T-helper 2 cell (primary cell): ENCODE results near the gene LARP1.

Experiments used
- DNase-seq, 5 experiments: peaks; one replicate each; pipeline versions ENCODE4 v3.0.0 to v3.0.0-alpha.2; 2012 to 2022

LARP1 gene

GRCh38 chr5:154762700-154763099, 7.5 kb downstream of the LARP1 start:
- DNase-seq = no peak

DNA sequence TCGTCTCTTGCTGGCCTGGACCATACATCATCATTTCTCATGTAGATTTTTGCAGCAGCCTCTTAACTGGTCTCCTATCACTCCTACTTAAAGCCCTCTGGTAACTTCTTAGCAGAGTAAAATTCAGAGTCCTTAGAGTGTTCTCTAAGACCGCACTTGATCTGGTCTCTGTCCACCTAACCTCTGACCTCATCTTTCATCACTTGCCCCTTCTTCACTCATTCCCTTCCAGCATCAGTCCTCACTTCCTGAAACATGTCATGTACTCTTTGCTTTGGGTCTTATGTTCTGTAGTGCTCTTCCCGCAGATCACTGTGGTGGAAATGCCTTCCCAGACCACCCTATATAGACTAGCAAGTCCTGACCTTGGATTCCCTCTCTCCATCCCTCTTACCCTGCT, 9.8 kb downstream of the LARP1 start:
- no peak for DNase-seq

DNA sequence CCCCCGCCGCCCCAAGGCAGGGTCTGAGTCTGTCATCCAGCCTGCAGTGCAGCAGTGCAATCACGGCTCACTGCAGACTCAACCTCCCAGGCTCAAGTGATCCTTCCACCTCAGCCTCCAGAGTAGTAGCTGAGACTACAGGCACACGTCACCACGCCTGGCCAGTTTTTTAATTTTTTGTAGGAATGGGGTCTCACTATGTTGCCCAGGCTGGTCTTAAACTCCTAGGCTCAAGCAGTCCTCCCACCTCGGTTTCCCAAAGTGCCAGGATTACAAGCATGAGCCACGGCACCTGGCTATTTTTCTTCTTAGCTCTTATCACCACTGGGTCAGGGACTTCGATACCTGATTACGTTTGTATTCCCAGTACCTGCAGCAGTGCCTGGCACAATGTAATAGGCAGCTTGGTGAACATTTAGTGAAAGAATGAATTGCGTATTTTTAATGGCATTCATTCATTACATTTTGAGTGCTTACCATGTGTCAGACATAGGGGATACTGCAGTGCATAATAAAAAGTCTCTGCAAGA, 10.3 kb downstream of the LARP1 start:
- DNase-seq = no peak

DNA sequence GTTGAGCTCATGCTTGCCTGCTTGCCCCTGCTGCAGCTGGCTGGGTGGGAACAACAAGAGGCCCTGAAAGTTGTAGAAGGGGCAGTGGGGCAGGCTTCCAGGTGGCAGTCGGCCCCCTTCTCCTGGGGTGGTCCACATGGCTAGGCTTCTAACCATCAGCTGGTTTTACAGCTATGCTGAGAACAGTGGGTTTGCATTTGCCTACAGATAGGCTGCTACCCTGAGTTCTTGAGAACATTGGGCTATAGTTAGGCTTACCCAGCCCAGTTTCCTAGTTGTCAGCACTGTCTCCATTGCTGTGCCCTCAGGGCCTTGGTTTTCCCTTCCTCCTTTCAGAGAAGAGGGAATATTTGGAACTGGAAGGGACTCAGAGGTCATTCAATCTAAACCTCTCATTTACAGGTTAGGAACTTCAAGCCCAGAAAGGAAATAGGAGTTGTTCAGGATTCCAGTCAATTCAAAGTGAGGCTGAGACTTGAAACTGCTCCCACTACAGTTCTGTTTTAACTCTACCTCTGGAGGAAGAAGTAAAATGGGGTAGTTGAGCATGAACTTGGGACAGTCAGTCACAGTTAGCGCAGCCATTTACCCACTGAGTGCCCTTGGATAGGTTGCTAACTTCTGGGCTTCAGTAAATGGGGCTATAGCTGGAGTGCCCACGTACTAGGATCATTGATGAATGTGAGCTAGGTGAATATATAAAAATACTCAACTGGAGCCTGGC, 11.5 kb downstream of the LARP1 start:
- DNase-seq = no peak

DNA sequence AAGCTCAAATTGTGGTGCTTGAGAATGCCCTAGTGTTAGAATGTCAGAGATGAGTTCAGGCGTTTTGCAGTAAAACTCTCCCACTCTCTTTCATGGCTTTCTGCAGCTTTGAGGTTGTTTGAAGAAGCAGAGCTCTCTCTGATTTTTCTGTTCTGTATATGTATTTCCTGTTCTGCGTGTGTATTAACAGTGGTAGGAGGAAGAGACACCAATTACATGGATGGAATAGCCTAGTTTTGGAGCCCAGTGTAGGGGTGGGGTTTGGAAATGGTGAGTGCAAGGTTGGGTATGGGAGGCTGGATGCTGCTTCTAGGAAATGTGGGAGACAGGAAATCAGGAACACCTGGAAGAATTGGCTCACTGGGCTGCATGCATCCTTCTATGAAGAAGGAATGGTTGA, 12.4 kb downstream of the LARP1 start:
- no peak for DNase-seq

- DNase-seq = no peak
Measured at GRCh38 chr5:154768207-154768606, 13.0 kb downstream of the LARP1 start.

DNA sequence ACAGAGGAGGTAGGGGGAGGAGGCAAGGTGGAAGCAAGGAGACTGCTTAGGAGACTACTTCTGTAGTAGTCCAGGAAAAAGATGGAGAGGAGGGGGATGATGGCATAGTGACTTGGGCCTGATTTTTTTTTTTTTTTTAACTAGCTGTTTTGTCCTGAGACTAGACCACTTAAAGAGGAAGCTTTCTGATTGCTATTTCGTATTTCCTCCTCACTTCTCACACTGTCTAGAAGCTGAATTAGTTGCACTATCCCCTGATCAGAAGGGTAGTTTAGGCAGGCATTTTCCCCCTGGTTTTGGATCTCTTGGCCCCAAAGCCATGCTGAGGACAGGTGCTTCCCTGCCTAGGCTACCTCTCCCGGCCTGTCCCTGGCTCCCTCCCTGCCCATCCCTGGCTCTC, 14.9 kb downstream of the LARP1 start:
- DNase-seq = no peak

- DNase-seq = no peak
Measured at GRCh38 chr5:154771383-154771901, 16.3 kb downstream of the LARP1 start.

GRCh38 chr5:154773326-154773725, 18.1 kb downstream of the LARP1 start:
- DNase-seq = no peak

- DNase-seq = no peak
Measured at GRCh38 chr5:154776167-154776566, 21.0 kb downstream of the LARP1 start.

- no peak for DNase-seq
Measured at GRCh38 chr5:154778534-154778933, 23.4 kb downstream of the LARP1 start.

DNA sequence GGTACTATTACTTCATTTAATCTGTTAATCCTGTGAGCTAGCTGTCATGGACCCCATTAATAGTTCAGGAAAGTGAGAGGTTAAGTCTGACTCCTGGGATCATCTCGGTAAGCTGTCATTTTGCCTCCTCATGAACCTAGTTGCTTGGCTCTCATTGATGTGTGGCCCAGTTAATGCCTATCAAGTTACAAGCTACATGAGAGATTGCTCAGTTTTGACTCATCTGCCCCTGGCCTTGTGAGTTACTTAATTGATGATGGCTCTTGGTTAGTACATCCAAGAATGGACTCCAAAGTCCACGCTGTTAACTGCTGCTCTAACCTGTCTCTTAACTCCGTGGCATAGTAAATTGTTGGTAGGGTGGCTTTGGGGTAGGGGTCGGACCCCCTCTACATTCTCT, 23.9 kb downstream of the LARP1 start:
- DNase-seq = no peak

DNA sequence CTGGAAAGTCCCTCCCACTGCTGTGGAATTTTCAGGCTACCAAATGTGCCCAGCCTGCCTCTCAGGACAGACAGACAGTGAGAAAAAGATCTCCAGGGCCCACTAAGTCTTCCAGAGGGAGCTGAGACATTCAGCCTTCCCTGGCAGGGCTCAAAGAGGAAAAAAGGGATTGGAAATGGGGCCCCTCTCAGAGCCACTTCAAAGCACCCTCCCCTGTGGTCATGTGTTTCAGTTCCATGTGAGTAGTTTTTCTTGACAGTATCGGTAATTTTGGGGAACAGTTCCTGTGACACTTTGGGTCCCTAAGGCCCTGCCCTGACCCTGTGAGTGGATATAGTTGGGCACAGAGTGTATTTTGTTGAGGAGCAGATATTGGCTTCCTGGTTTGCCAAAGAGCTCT, 25.0 kb downstream of the LARP1 start:
- DNase-seq = no peak

DNA sequence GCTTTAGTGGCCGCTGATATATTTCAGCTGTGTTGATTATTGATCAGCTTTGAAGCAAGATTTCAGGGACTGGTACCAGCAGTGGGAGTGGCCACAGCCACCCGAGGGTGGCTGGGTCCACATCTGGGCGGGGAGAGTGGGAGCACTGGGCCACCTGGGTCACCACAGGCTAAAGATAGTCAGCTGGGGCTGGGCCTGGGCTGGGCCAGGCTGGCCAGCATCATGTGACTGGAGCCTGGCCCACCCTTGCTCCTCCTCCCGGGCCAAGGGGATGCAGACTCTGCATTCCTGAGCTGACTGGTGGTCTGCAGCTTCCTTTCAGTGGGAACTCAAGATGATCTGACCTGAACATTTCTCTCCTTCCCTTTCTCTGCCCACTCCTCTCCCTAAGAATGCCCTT, 27.1 kb downstream of the LARP1 start:
- DNase-seq = no peak

DNA sequence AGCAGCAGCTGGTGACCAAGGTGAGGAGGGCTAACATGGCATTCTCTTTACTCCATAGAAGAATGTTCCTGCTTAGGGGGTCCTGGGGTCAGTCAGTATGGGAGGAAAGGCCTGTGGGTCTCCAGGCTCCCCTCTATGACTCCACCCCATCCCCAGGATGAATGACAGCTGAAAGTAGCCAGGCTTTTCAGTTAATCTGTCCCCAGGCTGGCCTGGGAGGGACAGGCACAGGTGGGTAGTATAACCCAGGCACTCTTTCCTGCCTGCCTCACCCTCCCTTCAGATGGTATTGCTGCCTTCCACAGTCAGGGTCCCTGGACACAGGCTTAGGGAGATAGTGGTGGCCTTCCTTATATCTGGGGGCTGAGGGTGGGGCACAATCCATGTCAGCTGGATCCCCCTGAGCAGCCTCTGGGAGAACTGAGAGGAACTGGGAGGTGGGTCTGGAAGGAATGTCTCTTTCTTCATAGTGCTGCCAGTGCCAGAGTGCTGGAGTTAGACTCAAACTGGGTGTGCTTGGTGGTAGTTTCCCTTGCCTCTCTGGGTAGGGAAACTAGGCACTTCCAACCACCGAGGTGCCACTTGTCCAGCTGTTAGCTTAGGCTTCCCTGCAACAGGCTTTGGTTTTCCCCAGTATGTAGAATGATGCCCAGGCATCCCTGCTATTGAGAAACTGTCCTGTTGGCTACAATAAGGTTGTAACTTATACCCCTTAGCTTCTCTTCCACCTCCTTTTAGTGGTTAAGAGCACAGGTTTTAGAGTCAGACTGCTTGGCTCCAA, 27.8 kb downstream of the LARP1 start:
- DNase-seq = no peak

DNA sequence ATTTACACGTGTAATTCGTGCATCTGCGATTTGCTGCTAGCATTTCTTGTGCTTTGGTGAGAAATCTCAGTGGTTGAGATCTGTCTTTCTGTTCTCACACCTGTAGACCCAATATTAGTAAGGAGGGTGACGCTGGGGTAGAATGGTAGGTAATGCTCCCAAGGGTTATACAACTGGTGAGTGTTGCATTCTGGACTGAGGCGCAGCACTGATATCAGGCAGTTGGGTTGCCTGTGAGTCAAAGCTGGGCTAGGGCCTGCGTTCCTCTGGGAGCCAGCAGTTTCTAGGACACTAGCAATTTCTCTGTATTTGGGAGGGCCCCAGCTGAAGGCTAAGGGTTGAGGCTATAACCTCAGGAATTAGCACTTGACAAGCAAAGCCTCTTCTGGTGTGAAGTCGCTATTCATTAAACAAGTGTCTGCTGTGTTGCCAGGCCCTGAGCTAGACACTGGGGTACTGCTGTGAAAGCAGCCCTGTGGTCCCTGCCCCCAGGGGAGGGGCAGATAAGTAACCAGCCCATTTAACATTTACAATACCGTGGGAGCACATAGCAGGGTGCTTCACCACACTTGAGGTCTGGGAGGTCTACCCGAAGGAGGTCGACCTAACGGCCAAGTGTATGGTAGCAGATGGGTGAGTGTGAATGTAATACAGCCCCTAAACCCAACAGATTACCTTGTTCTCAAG, 28.7 kb downstream of the LARP1 start:
- DNase-seq = no peak

DNA sequence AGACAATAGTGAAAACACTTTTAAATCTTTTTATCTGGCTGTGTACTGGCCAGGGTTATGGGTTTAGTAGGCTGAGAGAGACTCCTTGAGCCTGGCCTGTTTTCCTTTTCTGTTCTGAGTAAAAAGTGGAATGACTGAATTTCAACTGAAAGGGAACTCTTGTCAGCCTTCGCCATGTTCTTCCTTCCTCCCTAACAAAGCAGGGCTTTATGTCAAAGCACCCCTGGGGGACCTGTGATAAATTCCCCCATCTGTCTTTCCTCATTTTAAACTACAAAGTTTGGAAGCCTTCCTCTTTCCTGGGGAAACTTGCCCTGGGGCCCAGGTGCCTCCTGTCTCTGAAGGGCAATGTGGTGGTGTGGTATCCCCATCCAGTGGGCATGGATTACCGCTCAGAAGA, 29.7 kb downstream of the LARP1 start:
- DNase-seq = no peak

DNA sequence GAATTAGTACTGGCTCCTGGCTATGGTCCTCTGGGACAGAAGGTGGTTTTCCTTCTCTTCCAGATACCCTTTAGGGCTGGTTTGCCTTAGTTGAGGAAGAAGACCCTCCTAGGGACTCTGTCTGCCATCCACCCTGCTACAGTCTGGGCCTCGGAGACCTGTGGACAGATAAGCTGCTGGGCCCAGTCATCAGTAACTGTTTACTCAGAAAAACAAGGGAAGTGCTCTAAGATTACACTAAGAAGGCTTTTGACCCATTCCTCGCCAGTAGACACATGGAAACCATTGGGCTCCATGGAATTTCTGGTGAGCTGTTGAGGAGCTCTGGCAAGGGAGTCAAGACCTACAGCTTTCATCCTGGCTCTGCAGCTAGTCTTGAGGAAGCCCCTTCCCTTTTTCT, 31.2 kb downstream of the LARP1 start:
- no peak for DNase-seq

DNA sequence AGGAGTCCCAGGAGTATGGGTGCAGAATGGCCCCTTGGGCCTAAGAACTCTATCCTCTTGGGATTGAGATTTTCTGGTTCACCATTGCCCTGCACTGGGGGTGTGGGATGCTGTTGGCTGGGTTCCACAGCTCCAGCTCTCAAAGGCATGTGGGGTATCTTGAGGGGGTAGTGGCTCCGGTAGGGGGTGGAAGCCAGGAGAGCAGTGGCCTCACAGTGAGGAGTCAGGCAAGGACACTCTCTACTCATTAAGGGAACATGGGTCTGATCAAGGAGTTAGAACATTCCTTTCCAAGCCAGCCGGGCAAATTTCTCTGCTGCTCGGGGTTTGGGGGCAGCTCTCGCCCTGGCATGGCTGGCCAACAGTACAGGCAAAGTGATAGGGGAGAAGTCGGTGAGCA, 33.0 kb downstream of the LARP1 start:
- no peak for DNase-seq

DNA sequence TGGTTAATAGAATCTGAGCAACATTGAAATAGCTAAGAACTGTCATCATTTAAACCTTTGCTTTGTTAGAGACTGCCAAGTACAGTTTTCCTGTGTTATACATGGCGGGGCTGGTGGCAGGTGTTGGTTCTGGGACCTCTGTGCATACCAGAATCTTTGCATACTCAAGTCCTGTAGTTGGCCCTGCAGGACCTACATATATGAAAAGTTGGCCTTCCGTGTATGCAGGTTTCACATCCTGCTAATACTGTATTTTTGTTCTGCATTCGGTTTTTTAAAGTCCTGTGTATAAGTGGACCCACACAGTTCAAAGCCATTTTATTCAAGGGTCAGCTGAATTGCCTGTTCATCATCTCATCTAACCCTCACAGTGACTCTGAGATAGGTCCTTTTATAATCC, 36.4 kb downstream of the LARP1 start:
- no peak for DNase-seq

- no peak for DNase-seq
Measured at GRCh38 chr5:154793599-154794524, 38.7 kb downstream of the LARP1 start.

GRCh38 chr5:154794525-154795234, 39.5 kb downstream of the LARP1 start:
- DNase-seq = no peak
